ENCODE data around the gene NDUFS1.
"Not testable (repeated sequence)": the region's sequence is repeated elsewhere in the genome, so short reads cannot be mapped to it uniquely, and the experiment has no call there.

The NDUFS1 gene

DNA sequence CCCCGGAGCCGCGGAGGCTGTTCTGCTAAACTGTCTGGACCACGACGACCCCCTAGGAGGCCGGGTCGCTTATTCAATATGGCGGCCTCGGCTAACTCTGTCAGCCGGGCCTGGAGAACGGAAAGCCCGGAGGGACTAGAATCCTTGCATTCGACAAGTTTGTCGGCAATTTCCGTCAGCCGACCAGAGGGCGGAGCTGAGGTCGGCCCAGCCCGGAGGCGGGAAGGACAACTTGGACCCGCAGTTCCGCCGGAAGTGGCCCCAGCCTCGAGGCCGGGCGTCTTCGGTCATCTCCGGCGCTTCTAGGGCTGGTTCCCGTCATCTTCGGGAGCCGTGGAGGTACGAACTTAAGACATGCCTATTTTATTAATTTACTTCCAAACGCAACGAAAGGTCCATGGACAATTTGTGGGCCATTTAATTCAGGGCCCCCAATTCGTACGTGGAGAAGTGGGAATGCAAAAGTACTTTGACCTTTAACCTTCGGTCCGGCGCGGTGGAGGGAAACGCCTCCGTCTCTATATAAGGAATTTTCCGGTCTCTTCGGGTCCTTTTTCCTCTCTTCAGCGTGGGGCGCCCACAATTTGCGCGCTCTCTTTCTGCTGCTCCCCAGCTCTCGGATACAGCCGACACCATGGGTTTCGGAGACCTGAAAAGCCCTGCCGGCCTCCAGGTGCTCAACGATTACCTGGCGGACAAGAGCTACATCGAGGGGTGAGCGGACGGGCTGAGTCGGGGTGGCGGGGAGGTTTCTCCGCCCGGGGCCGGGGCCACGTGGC is at the start of gene NDUFS1, which contains the start of gene EEF1B2:
Gene NDUFS1, minus strand, starts transcription at position 99 of the 779 bp plus-strand sequence. CDS start 5,766 bp downstream, outside the sequence.
Gene EEF1B2, plus strand, starts transcription at position 550 of the 779 bp plus-strand sequence. Its CDS starts 85 bp downstream, at position 635.
- DNase-seq, result peak; percentile 96

GRCh38 chr2:206208900-206209299 is 49.7 kb upstream of the NDUFS1 start:
- DNase-seq, result no peak

DNA sequence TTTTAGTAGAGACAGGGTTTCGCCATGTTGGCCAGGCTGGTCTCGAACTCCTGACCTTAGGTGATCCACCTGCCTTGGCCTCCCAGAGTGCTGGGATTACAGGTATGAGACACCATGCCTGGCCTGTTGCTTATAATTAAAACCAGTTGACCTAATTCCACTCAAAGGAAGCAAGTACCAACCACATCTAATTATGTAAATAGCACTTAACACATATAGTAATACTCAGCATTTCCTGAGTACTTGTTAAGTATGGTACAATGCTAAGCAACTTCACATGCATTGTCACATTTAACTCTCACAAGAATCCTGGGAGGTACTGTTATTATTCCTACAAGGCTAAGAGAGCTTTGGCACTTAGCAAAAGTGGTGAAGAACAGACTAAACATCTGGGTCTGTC is 48.1 kb upstream of the NDUFS1 start:
- not testable (repeated sequence) for DNase-seq

DNA sequence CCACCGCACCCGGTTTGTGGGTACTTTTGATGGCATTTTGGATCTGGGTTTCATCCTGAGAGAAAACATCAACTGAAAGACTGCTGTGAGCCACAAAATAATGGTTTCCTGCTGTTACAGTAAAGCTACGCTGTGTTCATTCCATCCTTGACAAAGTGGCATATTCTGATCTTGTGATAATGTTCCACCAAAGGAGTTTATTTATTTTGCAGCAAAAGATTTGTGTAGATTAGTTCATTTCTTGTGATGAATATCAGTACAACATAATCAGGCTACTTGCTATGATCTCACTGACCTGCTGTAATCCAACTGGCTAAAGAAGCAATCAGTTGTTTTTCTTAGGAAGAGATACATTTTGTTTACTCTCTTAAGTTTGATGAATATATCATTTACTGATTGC is 45.5 kb upstream of the NDUFS1 start:
- DNase-seq, result no peak

- no peak for DNase-seq
Observed at GRCh38 chr2:206203331-206203730, 44.1 kb upstream of the NDUFS1 start.

GRCh38 chr2:206202446-206202845 is 43.2 kb upstream of the NDUFS1 start:
- no peak for DNase-seq

GRCh38 chr2:206201075-206201848 is 42.0 kb upstream of the NDUFS1 start:
- no peak for DNase-seq

GRCh38 chr2:206198677-206199076 is 39.4 kb upstream of the NDUFS1 start:
- no peak for DNase-seq

DNA sequence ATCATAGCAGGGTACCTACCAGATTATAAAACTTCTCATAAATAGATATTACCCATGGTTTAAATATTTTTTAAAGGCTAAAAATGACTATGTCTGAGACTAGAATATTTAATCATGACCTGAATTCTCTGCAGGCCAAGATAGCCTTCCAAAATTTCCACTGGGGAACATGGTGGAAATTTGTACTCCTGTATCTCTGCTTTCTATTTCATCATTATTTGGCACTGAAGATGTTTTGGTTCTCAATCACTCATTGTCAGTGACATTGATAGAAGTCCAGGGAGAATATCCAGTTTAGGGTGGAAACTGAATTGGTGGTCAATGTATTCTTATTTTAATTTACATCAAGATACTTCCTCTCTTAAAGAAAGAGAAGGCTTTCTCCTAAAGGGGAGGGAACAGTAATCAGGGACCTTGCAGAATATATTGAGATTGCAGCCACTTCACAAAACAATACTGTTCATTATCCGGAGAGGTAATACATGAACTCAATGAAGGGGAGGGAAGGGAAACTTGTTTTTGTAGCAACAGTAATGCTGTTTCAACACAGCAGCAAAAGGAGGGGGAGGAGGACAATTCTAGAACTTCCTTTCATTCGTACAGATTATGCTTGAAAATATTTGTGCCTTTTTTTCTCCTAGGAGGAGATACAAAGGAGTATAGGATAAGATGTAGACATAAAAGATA is 34.6 kb upstream of the NDUFS1 start:
- DNase-seq, result no peak

GRCh38 chr2:206192157-206192556 is 32.9 kb upstream of the NDUFS1 start:
- no peak for DNase-seq

- DNase-seq, result no peak
Observed at GRCh38 chr2:206190689-206191088, 31.4 kb upstream of the NDUFS1 start.

DNA sequence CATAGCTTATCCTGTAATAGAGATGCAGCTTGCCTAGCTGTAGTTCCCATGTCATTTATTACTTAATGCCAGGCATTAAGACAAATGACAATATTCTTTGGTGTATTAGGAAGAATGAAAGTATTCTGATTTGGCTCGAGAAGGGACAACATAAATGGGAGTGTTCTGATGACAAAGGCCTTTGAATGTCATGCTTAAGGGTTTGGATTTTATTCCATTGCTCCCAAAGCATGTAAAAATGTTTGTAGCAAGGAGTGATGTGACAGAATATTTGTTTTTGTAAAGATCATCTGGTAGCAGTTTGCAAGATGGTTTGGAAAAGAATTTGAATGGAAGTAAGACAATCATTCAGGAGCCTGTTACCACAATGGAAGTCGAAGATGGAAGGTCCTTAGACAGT is 30.9 kb upstream of the NDUFS1 start:
- DNase-seq, result no peak

DNA sequence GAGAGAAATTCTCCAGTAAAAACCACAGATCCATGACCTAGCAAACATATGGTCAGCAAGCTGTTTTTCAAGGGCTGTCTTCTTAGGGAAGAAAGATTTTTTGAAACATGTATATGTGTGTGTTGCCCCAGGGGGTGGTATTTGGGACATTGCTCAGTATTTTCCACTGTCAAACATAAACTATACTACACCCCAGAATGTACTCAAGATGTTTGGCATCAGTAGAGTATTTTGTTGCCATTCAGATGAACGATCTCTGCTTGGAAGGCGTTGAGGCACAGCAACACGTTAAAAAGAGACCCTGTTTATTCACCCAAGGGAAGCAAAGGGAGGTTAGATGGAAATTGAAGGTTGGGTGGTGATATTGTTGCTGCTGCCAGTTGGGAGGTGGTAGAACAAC is 30.4 kb upstream of the NDUFS1 start:
- DNase-seq, result no peak

DNA sequence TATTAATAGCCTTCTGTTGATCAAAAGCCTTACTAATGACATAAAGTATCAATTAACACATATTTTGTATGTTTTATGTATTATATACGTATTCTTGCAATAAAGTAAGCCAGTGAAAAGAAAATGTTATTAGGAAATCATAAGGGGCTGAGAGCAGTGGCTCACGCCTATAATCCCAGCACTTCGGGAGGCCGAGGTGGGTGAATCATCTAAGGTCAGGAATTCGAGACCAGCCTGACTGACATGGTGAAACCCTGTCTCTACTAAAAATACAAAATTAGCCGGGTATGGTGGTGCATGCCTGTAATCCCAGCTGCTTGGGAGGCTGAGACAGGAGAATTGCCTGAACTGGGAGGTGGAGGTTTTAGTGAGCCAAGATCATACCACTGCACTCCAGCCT is 22.3 kb upstream of the NDUFS1 start:
- not testable (repeated sequence) for DNase-seq

DNA sequence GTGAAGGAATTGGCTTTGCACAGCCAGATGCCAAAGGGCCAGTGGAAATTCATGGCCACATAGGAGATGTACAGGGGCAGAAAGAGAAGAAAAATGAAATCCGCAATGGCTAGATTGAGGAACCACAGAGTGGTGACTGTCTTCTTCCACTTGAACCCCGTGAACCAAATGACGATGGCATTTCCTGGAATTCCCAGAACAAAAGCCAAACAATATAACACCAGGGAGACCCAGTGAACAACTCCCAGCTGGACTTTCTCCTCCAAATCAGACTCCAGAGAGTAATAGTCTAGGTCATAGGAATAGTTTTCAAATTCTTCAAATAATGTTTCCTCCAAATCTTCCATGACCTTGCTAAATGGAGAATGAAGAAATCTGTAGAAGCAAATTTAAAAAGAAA is 17.7 kb upstream of the NDUFS1 start:
- DNase-seq, result no peak

GRCh38 chr2:206176121-206176520 is 16.9 kb upstream of the NDUFS1 start:
- no peak for DNase-seq

DNA sequence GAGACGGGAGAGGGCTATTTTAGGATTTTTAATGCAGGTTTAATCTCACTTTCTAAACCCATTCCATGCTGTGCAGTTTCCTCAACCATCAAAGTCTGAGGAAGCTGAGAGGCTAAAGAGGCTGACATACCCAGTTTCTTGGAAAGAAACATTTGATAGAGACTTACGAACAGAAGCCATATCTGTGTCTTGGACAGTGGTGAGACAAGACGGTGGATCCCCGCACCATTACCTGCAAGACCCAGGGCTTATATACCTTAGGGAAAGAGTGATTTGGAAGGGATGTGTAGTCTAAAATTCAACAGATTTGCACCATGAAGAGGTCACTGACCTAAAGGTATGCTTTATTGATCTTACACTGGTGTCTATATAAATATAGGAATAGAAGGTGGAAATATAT is 13.9 kb upstream of the NDUFS1 start:
- DNase-seq, result no peak

DNA sequence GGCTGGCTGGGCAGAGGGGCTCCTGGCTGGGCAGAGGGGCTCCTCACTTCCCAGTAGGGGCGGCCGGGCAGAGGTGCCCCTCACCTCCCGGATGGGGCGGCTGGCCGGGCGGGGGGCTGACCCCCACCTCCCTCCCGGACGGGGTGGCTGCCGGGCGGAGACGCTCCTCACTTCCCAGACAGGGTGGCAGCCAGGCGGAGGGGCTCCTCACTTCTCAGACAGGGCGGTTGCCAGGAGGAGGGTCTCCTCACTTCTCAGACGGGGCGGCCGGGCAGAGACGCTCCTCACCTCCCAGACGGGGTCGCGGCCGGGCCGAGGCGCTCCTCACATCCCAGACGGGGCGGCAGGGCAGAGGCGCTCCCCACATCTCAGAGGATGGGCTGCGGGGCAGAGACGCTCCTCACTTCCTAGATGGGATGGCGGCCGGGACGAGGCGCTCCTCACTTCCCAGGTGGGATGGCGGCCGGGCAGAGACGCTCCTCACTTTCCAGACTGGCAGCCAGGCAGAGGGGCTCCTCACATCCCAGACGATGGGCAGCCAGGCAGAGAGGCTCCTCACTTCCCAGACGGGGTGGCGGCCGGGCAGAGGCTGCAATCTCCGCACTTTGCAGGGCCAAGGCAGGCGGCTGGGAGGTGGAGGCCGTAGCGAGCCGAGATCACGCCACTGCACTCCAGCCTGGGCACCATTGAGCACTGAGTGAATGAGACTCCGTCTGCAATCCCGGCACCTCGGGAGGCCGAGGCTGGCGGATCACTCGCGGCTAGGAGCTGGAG is 12.6 kb upstream of the NDUFS1 start:
- DNase-seq, result not testable (repeated sequence)

DNA sequence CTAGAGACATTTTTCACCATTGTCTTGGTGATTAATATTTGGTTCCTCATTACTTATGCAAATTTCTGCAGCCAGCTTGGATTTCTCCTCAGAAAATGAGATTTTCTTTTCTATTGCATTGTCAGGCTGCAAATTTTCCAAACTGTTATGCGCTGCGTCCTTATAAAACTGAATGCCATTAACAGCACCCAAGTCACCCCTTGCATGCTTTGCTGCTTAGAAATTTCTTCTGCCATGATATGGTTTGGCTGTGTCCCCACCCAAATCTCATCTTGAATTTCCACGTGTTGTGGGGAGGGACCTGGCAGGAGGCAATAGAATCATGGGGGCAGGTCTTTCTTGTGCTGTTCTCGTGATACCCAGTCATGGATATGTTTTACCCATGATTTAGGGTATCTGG is 9.0 kb upstream of the NDUFS1 start:
- DNase-seq, result not testable (repeated sequence)

DNA sequence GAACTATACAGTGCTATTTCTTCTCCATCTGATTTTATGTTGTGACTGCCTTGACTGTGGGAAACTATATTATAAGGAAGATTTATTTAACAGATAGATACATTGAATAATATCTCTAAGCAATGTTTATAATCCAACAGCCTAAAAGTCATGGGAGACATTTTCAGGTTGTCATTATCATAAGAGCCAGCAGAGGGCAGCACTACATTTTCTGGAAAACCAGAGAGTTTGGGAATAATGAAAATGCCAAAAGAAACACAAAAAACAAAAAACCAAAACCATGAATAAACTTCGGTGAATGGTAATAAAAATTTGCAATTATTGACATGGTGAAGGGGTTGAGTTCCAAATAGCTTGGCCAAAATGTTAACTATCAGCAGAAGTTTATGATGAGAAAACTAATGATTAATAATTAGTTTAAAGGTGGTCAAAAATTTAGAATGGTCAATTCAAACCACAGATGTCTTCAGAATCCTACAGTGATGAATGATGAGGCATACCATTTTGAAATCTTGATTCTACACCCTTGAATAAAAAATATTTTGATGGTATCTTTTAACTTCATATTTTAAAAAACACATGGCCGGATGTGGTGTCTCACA is 5.1 kb upstream of the NDUFS1 start:
- peak; percentile 3 for DNase-seq

GRCh38 chr2:206163251-206163880 is 4.1 kb upstream of the NDUFS1 start:
- DNase-seq, result no peak

- DNase-seq, result not testable (repeated sequence)
Observed at GRCh38 chr2:206162401-206162800, 3.2 kb upstream of the NDUFS1 start.
